Astrocyte of the cerebellum (primary cell): Measurements from ENCODE around the gene MOK.

Source experiments
- DNase-seq: peaks from one replicate; pipeline ENCODE4 v3.0.0-alpha.2; 2011; ENCODE audit warnings: low read depth
- H3K4me3 ChIP-seq: 2 replicates; pipeline ENCODE4 v1.5.1; 2011; ENCODE audit warnings: mild to moderate bottlenecking, low read depth, low read length, moderate library complexity
- CTCF ChIP-seq: IDR thresholded peaks from 2 replicates; pipeline ENCODE4 v1.5.1; 2012; ENCODE audit warnings: low read length, low read depth, moderate library complexity, mild to moderate bottlenecking; ENCODE audit errors: missing control alignments
- in situ Hi-C: cut with HindIII; loops from 2 replicates; pipeline ENCODE4 v1.10.0; 2017; ENCODE audit warnings: low sequenced_read_pairs

The MOK gene

DNA sequence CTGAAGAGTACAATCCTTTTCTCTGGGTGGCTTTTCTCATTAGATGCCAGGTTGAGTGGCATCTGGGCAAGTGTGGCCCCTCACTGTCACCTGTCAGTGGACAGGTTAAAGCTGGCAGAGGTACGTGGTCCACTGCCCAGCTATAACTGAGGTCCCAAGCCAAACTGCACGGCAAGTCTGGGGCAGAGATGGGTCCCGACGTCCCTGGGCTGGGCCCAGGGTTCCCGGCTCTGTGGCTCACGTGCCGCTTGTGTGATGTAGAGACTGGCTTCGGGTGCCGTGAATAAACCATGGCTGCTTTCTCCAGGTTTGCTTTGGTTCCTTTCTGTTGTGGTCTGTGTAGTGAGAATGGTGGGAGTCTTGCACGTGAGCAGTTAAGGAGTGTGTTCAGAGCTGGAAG lies 87.6 kb downstream of the MOK start:
- no peak overlapping the region for H3K4me3 ChIP-seq
- DNase-seq, result no peak
- no peak for TF ChIP-seq CTCF
- in situ Hi-C loops, result no loop called here

DNA sequence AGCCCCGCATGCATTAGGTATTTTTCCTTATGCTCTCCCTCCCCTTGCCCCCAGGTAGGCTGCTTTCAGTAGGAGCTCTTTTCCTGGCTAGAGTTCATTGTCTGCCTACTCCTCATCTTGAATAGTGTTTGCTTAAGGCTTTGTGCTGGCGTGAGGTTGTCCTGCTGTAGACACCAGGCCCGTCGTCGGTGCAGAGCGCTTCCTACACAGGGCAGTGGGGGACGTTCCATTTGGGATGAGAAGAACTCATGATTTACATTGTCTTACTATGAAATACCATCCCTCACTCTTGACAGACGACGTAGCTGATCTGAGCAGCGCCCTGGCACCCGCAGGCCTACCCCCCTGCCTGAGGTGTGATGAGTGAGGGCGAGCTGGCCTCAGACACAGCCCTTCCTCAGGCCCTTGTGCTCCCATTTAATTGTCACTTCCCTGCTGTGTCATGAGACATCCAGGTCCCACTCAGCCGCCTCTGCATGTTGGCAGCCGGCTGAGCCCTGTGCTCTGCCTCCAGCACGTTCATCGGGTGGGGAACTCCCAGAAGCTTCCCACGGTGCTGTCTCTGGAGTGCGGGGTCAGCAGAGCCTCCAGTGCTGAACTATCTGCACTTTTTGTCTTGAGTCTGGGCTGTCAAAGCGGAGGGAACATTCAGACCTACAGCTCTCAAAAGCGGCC lies 89.3 kb downstream of the MOK start:
- TF ChIP-seq CTCF, result no peak
- no peak overlapping the region for H3K4me3 ChIP-seq
- DNase-seq, result no peak
- in situ Hi-C loops, result no loop called here

GRCh38 chr14:102215071-102215470 lies 89.9 kb downstream of the MOK start:
- in situ Hi-C loops, result no loop called here
- H3K4me3 ChIP-seq, result no peak overlapping the region
- TF ChIP-seq CTCF, result no peak
- peak; percentile 83 for DNase-seq

- DNase-seq, result no peak
- TF ChIP-seq CTCF, result peak; percentile 13
- in situ Hi-C loops, result no loop called here
- H3K4me3 ChIP-seq, result no peak overlapping the region
Measured at GRCh38 chr14:102213984-102214658, 90.8 kb downstream of the MOK start.

DNA sequence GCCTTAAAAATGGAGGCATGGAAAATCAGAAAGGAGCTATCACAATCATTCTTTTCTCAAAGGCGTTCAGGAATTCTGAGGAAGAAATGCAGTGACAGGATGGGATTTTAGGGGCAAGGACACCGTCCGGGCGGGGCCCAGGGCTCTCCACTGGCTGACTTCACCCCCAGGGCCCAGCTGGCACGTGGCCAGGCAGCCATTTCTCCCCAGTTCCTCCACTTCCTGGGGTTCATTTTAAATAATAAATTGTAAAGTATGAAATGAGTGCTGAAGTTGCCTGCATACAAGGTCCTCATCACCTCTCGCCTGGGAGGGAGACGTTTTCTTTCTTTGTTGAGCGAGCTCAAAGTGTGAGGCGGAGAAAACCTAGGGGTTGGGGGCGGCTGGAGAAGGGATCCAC lies 91.5 kb downstream of the MOK start:
- in situ Hi-C loops, result no loop called here
- no peak overlapping the region for H3K4me3 ChIP-seq
- no peak for DNase-seq
- TF ChIP-seq CTCF, result no peak

DNA sequence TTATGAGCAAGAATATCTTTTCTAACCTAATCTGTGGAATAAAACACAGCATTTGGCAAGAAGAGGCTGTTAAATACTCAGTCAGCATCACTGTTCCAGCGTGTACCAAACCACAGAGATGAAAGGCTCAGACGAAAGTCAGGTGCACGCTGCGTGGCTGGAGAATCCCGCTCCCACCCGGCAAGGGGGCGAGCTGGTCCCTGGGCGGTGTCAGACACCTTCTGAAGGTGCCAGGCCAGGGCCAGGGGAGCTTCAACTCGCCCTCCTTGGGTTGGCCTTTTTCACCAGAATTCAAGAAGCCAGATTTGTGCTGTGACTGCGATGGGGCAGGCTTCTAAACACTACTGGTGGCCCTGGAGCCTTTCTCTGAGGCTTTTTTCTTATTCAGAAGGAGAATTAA lies 92.1 kb downstream of the MOK start:
- in situ Hi-C loops, result no loop called here
- DNase-seq, result no peak
- no peak for TF ChIP-seq CTCF

More for the DNA sequence above, 92.1 kb downstream of the MOK start:
- no peak overlapping the region for H3K4me3 ChIP-seq
